ENCODE measurements around the gene TAF1C. TPM values are rescaled to one million over a fixed set of nuclear protein-coding genes. Genes with fewer than 3 reads are reported as not detected.

Gene TAF1C
- total and polyA plus RNA-seq, 2 donors (not counting 3 experiments of a cell fraction or from before 2014, with no cell fraction given) = 57.2 to 77.6 TPM

- Histone ChIP-seq H3K36me3 (ENCODE audit: control insufficient read depth in 2 of 2, extremely low read depth in 1 of 2, insufficient read depth in 2 of 2, low read length in 2 of 2) (peaks cover 6 to 43% of the 10 kb centered on the region in 2 experiments), H3K4me3 (replicated peaks in 1 of 3; ENCODE audit: insufficient read depth in 1 of 3, low read depth in 1 of 3, low read length in 3 of 3) (no peak overlapping the region), H4K20me1 (replicated peaks; ENCODE audit: control insufficient read depth, extremely low read depth, insufficient read depth, low read length) (no peaks in the 10 kb centered on the region), H3K9ac (replicated peaks; ENCODE audit: extremely low read depth, insufficient read depth, low read length) (no peak overlapping the region), H3K9me1 (replicated peaks; ENCODE audit: control insufficient read depth, extremely low read depth, insufficient read depth, low read length) (no peaks in the 10 kb centered on the region), H3K79me2 (ENCODE audit: control insufficient read depth, insufficient read depth, low read length) (peaks cover 23% of the 10 kb centered on the region), H3K27me3 (ENCODE audit: control insufficient read depth in 2 of 2, insufficient read depth in 2 of 2, low read length in 2 of 2) (no peaks in the 10 kb centered on the region), H3K4me1 (ENCODE audit: control insufficient read depth, extremely low read depth, insufficient read depth, low read length) (peaks cover 18% of the 10 kb centered on the region), H2AFZ (ENCODE audit: low read depth, low read length) (no peak overlapping the region), H3K27ac (ENCODE audit: insufficient read depth, low read depth, low read length) (no peak overlapping the region), H3K9me3 (replicated peaks; ENCODE audit: control insufficient read depth, insufficient read depth, low read length) (no peaks in the 10 kb centered on the region), H3K4me2 (ENCODE audit: insufficient read depth, low read length) (no peak overlapping the region)
- DNase-seq (ENCODE audit: low read depth, low spot score) (no peak), FAIRE-seq (no peak)
- dilution Hi-C loops (cut with MboI; ENCODE audit: extremely low pct_ligation_motif_present, low sequenced_read_pairs) (no loop called here), intact Hi-C loops (cut with micrococcal nuclease) (no loop called here)
- TF ChIP-seq GATA2 (IDR thresholded peaks at IDR 0.05; ENCODE audit: insufficient read depth, insufficient read length, low read depth, low read length) (no peak), FOS (IDR thresholded peaks at IDR 0.05; ENCODE audit: borderline replicate concordance, insufficient read depth, low read length) (no peak), POLR2A (IDR thresholded peaks at IDR 0.05; ENCODE audit: low read depth, low read length) (no peak)
- no TSS peak for BruUV-seq (replicated peaks)
- POLR2A ChIA-PET = no interaction called here
- CTCF ChIA-PET = no interaction called here
Measured at GRCh38 chr16:84182680-84183571, 3.9 kb downstream of the TAF1C start.

GRCh38 chr16:84182104-84182503, 4.8 kb downstream of the TAF1C start:
- H3K27ac ChIP-seq (ENCODE audit: insufficient read depth, low read depth, low read length) = no peak overlapping the region
- ChIA-PET POLR2A (no interaction called here), CTCF (no interaction called here)
- TF ChIP-seq, protein P1, sequence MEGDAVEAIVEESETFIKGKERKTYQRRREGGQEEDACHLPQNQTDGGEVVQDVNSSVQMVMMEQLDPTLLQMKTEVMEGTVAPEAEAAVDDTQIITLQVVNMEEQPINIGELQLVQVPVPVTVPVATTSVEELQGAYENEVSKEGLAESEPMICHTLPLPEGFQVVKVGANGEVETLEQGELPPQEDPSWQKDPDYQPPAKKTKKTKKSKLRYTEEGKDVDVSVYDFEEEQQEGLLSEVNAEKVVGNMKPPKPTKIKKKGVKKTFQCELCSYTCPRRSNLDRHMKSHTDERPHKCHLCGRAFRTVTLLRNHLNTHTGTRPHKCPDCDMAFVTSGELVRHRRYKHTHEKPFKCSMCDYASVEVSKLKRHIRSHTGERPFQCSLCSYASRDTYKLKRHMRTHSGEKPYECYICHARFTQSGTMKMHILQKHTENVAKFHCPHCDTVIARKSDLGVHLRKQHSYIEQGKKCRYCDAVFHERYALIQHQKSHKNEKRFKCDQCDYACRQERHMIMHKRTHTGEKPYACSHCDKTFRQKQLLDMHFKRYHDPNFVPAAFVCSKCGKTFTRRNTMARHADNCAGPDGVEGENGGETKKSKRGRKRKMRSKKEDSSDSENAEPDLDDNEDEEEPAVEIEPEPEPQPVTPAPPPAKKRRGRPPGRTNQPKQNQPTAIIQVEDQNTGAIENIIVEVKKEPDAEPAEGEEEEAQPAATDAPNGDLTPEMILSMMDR (IDR thresholded peaks at IDR 0.05; ENCODE audit: extremely low read depth in 1 of 2, insufficient read depth in 1 of 2, low read depth in 1 of 2, low read length in 2 of 2) = no peak
- FAIRE-seq = no peak
- no peak overlapping the region for H2AFZ ChIP-seq (ENCODE audit: low read depth, low read length)
- no peak overlapping the region for H3K4me3 ChIP-seq (replicated peaks in 1 of 3; ENCODE audit: insufficient read depth in 1 of 3, low read depth in 1 of 3, low read length in 3 of 3)
- H3K4me2 ChIP-seq (ENCODE audit: insufficient read depth, low read length) = no peak overlapping the region
- H3K27me3 ChIP-seq (ENCODE audit: control insufficient read depth in 2 of 2, insufficient read depth in 2 of 2, low read length in 2 of 2) = no peaks in the 10 kb centered on the region
- no peaks in the 10 kb centered on the region for H3K9me3 ChIP-seq (replicated peaks; ENCODE audit: control insufficient read depth, insufficient read depth, low read length)
- no TSS peak for BruUV-seq (replicated peaks)
- peaks cover 6 to 44% of the 10 kb centered on the region in 2 experiments for H3K36me3 ChIP-seq (ENCODE audit: control insufficient read depth in 2 of 2, extremely low read depth in 1 of 2, insufficient read depth in 2 of 2, low read length in 2 of 2)
- dilution Hi-C loops (cut with MboI; ENCODE audit: extremely low pct_ligation_motif_present, low sequenced_read_pairs) (no loop called here), intact Hi-C loops (cut with micrococcal nuclease) (no loop called here)
- peaks cover 23% of the 10 kb centered on the region for H3K79me2 ChIP-seq (ENCODE audit: control insufficient read depth, insufficient read depth, low read length)
- no peaks in the 10 kb centered on the region for H3K9me1 ChIP-seq (replicated peaks; ENCODE audit: control insufficient read depth, extremely low read depth, insufficient read depth, low read length)
- no peak for DNase-seq (ENCODE audit: low read depth, low spot score)
- H3K4me1 ChIP-seq (ENCODE audit: control insufficient read depth, extremely low read depth, insufficient read depth, low read length) = peaks cover 27% of the 10 kb centered on the region
- no peak overlapping the region for H3K9ac ChIP-seq (replicated peaks; ENCODE audit: extremely low read depth, insufficient read depth, low read length)
- H4K20me1 ChIP-seq (replicated peaks; ENCODE audit: control insufficient read depth, extremely low read depth, insufficient read depth, low read length) = no peaks in the 10 kb centered on the region

All from endothelial cell of umbilical vein (primary cell).